Measurements from ENCODE around the gene STX16. TPM values are rescaled to one million over a fixed set of nuclear protein-coding genes. Genes with fewer than 3 reads are reported as not detected.

The STX16 gene
- total RNA-seq, 1 experiment from 2014 or later = 97.0 TPM

GRCh38 chr20:58651946-58652605 is 993 bp downstream of the STX16 start:
- TF ChIP-seq CTCF (IDR thresholded peaks at IDR 0.05; ENCODE audit: insufficient read depth in 1 of 2, low read depth in 1 of 2, low read length in 1 of 2, severe bottlenecking in 1 of 2, unreplicated experiment in 1 of 2) = no peak
- ChIA-PET POLR2A (interaction anchor here (0.6 to 1.5 kb wide), 7 partner anchors 7 to 656 kb away, joined by 3 to 10 read pairs (median 5); partner anchors contain the start of gene VAPB), CTCF (interaction anchor here (0.6 to 1.8 kb wide), 16 partner anchors 15 to 1182 kb away, joined by 3 to 32 read pairs (median 4); partner anchors contain the start of gene VAPB)
- Mint-ChIP-seq H3K4me1 (ENCODE audit: low read depth, unreplicated experiment) (peaks cover 23% of the 10 kb centered on the region), H3K9me3 (ENCODE audit: unreplicated experiment) (no peaks in the 10 kb centered on the region), H3K27ac (ENCODE audit: unreplicated experiment) (peak overlapping the region; percentile 91), H3K4me3 (ENCODE audit: unreplicated experiment) (peak overlapping the region; percentile 88), H3K36me3 (ENCODE audit: insufficient read depth, unreplicated experiment) (peaks cover 22% of the 10 kb centered on the region), H3K27me3 (ENCODE audit: insufficient read depth, unreplicated experiment) (no peaks in the 10 kb centered on the region)
- peaks cover 23% of the 10 kb centered on the region for H3K4me1 ChIP-seq
- H3K4me3 ChIP-seq (ENCODE audit: low read depth, low read length) = peak overlapping the region; percentile 69
- intact Hi-C loops (cut with micrococcal nuclease; ENCODE audit: unreplicated experiment) = loop anchor here (1.0 to 5.0 kb wide), 6 partner anchors 8 to 415 kb away; partner anchors contain the start of genes GNAS, GNAS-AS1 and NPEPL1
- no peaks in the 10 kb centered on the region for H3K27me3 ChIP-seq (replicated peaks; ENCODE audit: control insufficient read depth, insufficient read depth, low read length)
- H3K9me3 ChIP-seq = no peaks in the 10 kb centered on the region
- no peaks in the 10 kb centered on the region; the same call in 1 of the 2 replicates for H3K36me3 ChIP-seq (ENCODE audit: control insufficient read depth, insufficient read depth, low read length)
- DNase-seq = peak in 1 of 2 experiments; percentile 55
- TSS peak; percentile 89 for BruUV-seq (replicated peaks)

DNA sequence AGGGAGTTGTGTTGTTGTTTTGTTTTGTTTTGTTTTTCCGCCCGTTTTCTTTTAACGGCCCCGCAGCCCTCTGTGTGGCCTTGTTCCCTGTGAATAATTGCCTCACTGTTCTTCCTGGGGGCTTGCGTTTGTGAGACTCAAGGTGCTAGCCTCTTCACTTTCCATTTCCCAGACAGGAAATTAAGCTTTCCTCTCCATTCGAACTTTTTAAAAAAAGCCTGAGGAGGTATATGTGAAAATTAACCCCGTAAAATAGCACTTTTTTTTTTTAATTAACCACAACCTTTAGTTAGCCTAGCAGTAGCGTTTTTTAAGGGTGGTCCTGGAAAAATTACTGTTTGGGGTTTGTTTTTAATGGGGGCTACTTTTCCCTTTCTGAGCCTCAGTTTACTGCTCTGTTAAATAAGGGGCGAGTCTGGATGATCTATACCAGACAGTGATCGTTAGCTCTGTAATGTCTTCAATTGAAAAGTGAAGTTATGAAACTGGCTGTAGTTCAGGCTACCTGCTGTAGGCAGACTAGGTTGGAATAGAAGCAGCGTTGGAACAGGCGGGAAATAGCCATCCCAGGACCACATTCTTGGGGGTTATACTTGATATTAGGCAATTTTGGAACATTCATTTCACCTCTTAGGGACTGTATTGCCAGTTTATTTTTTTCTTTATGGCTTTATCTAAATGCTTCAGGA is 1.7 kb downstream of the STX16 start:
- POLR2A ChIA-PET = interaction anchor here (0.6 to 0.7 kb wide), 3 partner anchors 41 to 367 kb away, joined by 3 to 7 read pairs (median 3); no protein-coding TSS in a partner anchor
- CTCF ChIA-PET = interaction anchor here (0.6 to 1.8 kb wide), 4 partner anchors 41 to 194 kb away, joined by 3 to 8 read pairs (median 4); no protein-coding TSS in a partner anchor
- H3K27ac Mint-ChIP-seq (ENCODE audit: unreplicated experiment) = peak overlapping the region; percentile 91
- intact Hi-C loops (cut with micrococcal nuclease; ENCODE audit: unreplicated experiment) = loop anchor here (1.0 to 5.0 kb wide), 3 partner anchors 8 to 200 kb away; partner anchors contain the start of genes GNAS, GNAS-AS1 and NPEPL1
- H3K4me3 Mint-ChIP-seq (ENCODE audit: unreplicated experiment) = peak overlapping the region; percentile 88
- peaks cover 23% of the 10 kb centered on the region for H3K4me1 Mint-ChIP-seq (ENCODE audit: low read depth, unreplicated experiment)
- H3K36me3 Mint-ChIP-seq (ENCODE audit: insufficient read depth, unreplicated experiment) = peaks cover 22% of the 10 kb centered on the region
- H3K4me3 ChIP-seq (ENCODE audit: low read depth, low read length) = peak overlapping the region; percentile 69
- H3K4me1 ChIP-seq = peaks cover 23% of the 10 kb centered on the region
- no peaks in the 10 kb centered on the region for H3K9me3 ChIP-seq
- no peak for DNase-seq
- no peaks in the 10 kb centered on the region; the same call in 1 of the 2 replicates for H3K36me3 ChIP-seq (ENCODE audit: control insufficient read depth, insufficient read depth, low read length)
- no peaks in the 10 kb centered on the region for H3K27me3 Mint-ChIP-seq (ENCODE audit: insufficient read depth, unreplicated experiment)
- no TSS peak for BruUV-seq (replicated peaks)
- H3K27me3 ChIP-seq (replicated peaks; ENCODE audit: control insufficient read depth, insufficient read depth, low read length) = no peaks in the 10 kb centered on the region
- H3K9me3 Mint-ChIP-seq (ENCODE audit: unreplicated experiment) = no peaks in the 10 kb centered on the region
- no peak for TF ChIP-seq CTCF (IDR thresholded peaks at IDR 0.05; ENCODE audit: insufficient read depth in 1 of 2, low read depth in 1 of 2, low read length in 1 of 2, severe bottlenecking in 1 of 2, unreplicated experiment in 1 of 2)

DNA sequence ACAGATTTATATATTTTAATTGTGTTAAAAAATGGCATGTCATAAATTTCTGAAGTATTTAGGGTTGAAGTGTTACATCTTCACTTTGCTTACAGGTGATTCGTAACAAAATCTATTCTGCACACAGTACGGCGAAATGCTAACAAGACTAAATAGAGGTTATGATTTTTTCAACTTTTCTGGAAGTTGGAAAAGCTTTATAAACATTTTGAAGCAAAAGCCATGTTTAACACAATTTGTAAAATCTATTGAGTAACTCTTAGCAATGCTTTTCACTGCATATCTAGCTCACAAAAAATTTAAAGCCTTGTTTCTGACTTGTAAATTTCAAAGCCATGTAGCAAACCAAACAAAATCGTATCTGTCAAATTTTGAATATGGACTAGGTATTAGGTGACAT is 3.3 kb downstream of the STX16 start:
- H3K4me3 ChIP-seq (ENCODE audit: low read depth, low read length) = no peak overlapping the region
- peaks cover 22% of the 10 kb centered on the region for H3K4me1 Mint-ChIP-seq (ENCODE audit: low read depth, unreplicated experiment)
- no peaks in the 10 kb centered on the region for H3K9me3 Mint-ChIP-seq (ENCODE audit: unreplicated experiment)
- H3K27me3 Mint-ChIP-seq (ENCODE audit: insufficient read depth, unreplicated experiment) = no peaks in the 10 kb centered on the region
- no peak for DNase-seq
- ChIA-PET CTCF (no interaction called here), POLR2A (no interaction called here)
- no peak overlapping the region for H3K4me3 Mint-ChIP-seq (ENCODE audit: unreplicated experiment)
- no peak for TF ChIP-seq CTCF (IDR thresholded peaks at IDR 0.05; ENCODE audit: insufficient read depth in 1 of 2, low read depth in 1 of 2, low read length in 1 of 2, severe bottlenecking in 1 of 2, unreplicated experiment in 1 of 2)
- no TSS peak for BruUV-seq (replicated peaks)
- H3K4me1 ChIP-seq = peaks cover 15% of the 10 kb centered on the region
- no peaks in the 10 kb centered on the region for H3K27me3 ChIP-seq (replicated peaks; ENCODE audit: control insufficient read depth, insufficient read depth, low read length)
- H3K9me3 ChIP-seq = no peaks in the 10 kb centered on the region
- no peak overlapping the region for H3K27ac Mint-ChIP-seq (ENCODE audit: unreplicated experiment)
- H3K36me3 Mint-ChIP-seq (ENCODE audit: insufficient read depth, unreplicated experiment) = peaks cover 22% of the 10 kb centered on the region
- intact Hi-C loops (cut with micrococcal nuclease; ENCODE audit: unreplicated experiment) = loop anchor here (5.0 kb wide), 2 partner anchors 38 to 198 kb away; partner anchors contain the start of genes GNAS, GNAS-AS1 and NPEPL1
- H3K36me3 ChIP-seq (ENCODE audit: control insufficient read depth, insufficient read depth, low read length) = no peaks in the 10 kb centered on the region; the same call in 1 of the 2 replicates
